GM19372 (cell line): ENCODE data around the gene OLIG1.

Experiments
- ATAC-seq: cut with Tn5 transposase; IDR thresholded peaks from one replicate; pipeline ENCODE4 v1.9.1; 2021; ENCODE audit warnings: mild to moderate bottlenecking, low read depth, moderate library complexity; ENCODE audit not compliant: unreplicated experiment

The OLIG1 gene

GRCh38 chr21:33030633-33031032 lies 39.3 kb upstream of the OLIG1 start:
- ATAC-seq: no peak

GRCh38 chr21:33031152-33031911 lies 38.6 kb upstream of the OLIG1 start:
- ATAC-seq: no peak

GRCh38 chr21:33032434-33033047 lies 37.4 kb upstream of the OLIG1 start:
- ATAC-seq: no peak

- no peak for ATAC-seq
Observed at GRCh38 chr21:33033094-33033951, 36.6 kb upstream of the OLIG1 start.

GRCh38 chr21:33033961-33034413 lies 36.0 kb upstream of the OLIG1 start:
- no peak for ATAC-seq

GRCh38 chr21:33035147-33035546 lies 34.8 kb upstream of the OLIG1 start:
- no peak for ATAC-seq

GRCh38 chr21:33036430-33037162 lies 33.3 kb upstream of the OLIG1 start:
- ATAC-seq: no peak

GRCh38 chr21:33037501-33037900 lies 32.4 kb upstream of the OLIG1 start:
- no peak for ATAC-seq

GRCh38 chr21:33039536-33039935 lies 30.4 kb upstream of the OLIG1 start:
- ATAC-seq: no peak

GRCh38 chr21:33040215-33040614 lies 29.7 kb upstream of the OLIG1 start:
- ATAC-seq: no peak

- ATAC-seq: no peak
Observed at GRCh38 chr21:33041981-33042380, 28.0 kb upstream of the OLIG1 start.

- ATAC-seq: no peak
Observed at GRCh38 chr21:33042812-33043211, 27.1 kb upstream of the OLIG1 start.

- no peak for ATAC-seq
Observed at GRCh38 chr21:33046455-33046854, 23.5 kb upstream of the OLIG1 start.

GRCh38 chr21:33047231-33047630 lies 22.7 kb upstream of the OLIG1 start:
- no peak for ATAC-seq

GRCh38 chr21:33051925-33052324 lies 18.0 kb upstream of the OLIG1 start:
- ATAC-seq: no peak

GRCh38 chr21:33053951-33054350 lies 16.0 kb upstream of the OLIG1 start:
- no peak for ATAC-seq

- no peak for ATAC-seq
Observed at GRCh38 chr21:33055991-33056390, 13.9 kb upstream of the OLIG1 start.

- ATAC-seq: no peak
Observed at GRCh38 chr21:33057385-33057940, 12.5 kb upstream of the OLIG1 start.

GRCh38 chr21:33058527-33058926 lies 11.4 kb upstream of the OLIG1 start:
- ATAC-seq: no peak

GRCh38 chr21:33058957-33059356 lies 11.0 kb upstream of the OLIG1 start:
- ATAC-seq: no peak
